GM12891 (cell line): ENCODE measurements around the gene PLEKHG5.

Source experiments
- PAX5 ChIP-seq: IDR thresholded peaks from 2 replicates; pipeline ENCODE4 v1.6.1; 2011; ENCODE audit warnings: low read length, moderate library complexity, mild to moderate bottlenecking; ENCODE audit not compliant: insufficient read depth, severe bottlenecking
- POLR2A ChIP-seq: IDR thresholded peaks from 2 replicates; pipeline ENCODE4 v1.6.1; 2011; ENCODE audit warnings: low read depth, low read length, control low read depth
- POLR2AphosphoS5 ChIP-seq: IDR thresholded peaks from 2 replicates; pipeline ENCODE4 v1.6.1; 2011; ENCODE audit warnings: low read depth, low read length, control low read depth
- POU2F2 ChIP-seq: IDR thresholded peaks from 2 replicates; pipeline ENCODE4 v1.6.1; 2011; ENCODE audit warnings: low read depth, mild to moderate bottlenecking, control low read depth, low read length, moderate library complexity
- SPI1 ChIP-seq: IDR thresholded peaks from 2 replicates; pipeline ENCODE4 v1.6.1; 2011; ENCODE audit warnings: low read depth, low read length, control low read depth
- TAF1 ChIP-seq: IDR thresholded peaks from 2 replicates; pipeline ENCODE4 v1.6.1; 2011; ENCODE audit warnings: low read depth, low read length, control low read depth

DNA sequence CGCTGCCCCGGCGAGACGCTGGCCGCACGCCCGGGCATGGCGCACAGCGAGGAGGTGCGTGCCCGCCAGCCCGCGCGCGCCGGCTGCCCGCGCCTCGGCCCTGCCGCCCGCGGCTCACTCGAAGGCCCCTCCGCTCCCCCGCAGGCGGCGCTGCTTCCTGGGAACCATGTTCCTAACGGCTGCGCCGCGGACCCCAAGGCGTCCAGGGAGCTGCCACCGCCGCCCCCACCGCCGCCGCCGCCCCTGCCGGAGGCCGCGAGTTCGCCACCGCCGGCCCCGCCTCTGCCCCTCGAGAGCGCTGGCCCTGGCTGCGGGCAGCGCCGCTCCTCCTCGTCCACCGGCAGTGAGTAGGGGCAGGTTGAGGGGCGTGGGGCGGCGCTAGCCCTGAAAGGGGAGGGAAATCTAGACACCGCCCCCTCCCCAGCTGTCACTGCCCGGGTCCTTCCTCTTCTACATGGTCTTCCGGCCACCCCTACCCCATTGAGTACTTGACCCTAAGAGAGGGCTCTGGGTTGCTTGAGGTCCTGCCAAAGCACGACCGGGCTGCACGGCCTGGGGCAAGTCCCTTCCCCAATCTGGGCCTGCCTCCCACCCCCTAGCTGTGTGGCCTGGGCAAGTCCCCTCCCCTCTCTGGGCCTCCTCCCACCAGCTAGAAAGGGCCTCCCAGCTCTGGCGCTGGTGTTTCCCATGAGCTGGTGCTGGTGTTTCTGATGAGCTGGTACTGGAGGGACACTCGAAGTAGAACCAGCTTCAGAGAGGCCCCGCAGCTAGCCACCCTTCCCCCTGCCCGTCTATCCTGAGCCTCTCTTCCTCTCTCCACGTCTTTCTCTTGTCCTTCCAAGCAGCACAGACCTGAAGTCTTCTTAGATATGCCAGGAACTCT lies 42.5 kb downstream of the PLEKHG5 start:
- TF ChIP-seq POLR2A (no peak), POLR2AphosphoS5 (no peak), TAF1 (no peak), POU2F2 (no peak), PAX5 (no peak), SPI1 (no peak)
